GM19035 (cell line): Measurements from ENCODE around the gene PEAK1.
A peak's percentile ranks its signal among the peaks of the same experiment; 100 is the strongest.
"Not testable (repeated sequence)": the region's sequence is repeated elsewhere in the genome, so short reads cannot be mapped to it uniquely, and the experiment has no call there.

Source experiments
- ATAC-seq: cut with Tn5 transposase; IDR thresholded peaks from one replicate; pipeline ENCODE4 v1.9.1; 2021; ENCODE audit not compliant: unreplicated experiment

PEAK1 gene

GRCh38 chr15:77426871-77427270 is 7.0 kb upstream of the PEAK1 start:
- no peak for ATAC-seq

GRCh38 chr15:77426377-77426776 is 6.5 kb upstream of the PEAK1 start:
- ATAC-seq: no peak

- ATAC-seq: no peak
Measured at GRCh38 chr15:77425104-77425503, 5.2 kb upstream of the PEAK1 start.

DNA sequence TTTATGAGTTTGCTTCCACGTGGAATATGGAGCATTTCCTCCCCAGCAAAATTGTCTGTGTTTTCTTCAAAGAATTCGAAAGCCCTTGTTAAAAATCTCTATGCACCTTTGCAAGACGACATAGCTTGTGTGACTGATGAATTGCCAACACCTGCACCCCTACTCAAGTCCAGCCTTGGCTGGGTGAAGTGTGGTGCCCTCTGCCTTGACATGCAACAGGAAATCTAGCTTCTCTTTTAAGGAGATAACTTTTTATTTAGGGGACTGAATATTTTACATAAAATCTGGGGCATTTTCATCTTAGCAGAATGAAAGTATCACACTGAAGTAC is 1.4 kb upstream of the PEAK1 start:
- no peak for ATAC-seq

GRCh38 chr15:77420610-77421369 is 886 bp upstream of the PEAK1 start, which contains the start of gene HMG20A:
HMG20A (plus strand) TSS chr15:77420888; CDS start chr15:77458408, 37,520 bp downstream.
- peak; percentile 54 for ATAC-seq

- no peak for ATAC-seq
Measured at GRCh38 chr15:77418966-77419835, 703 bp downstream of the PEAK1 start.

GRCh38 chr15:77418391-77418965 is 1.4 kb downstream of the PEAK1 start:
- ATAC-seq: no peak

GRCh38 chr15:77417602-77418001 is 2.3 kb downstream of the PEAK1 start:
- ATAC-seq: no peak

DNA sequence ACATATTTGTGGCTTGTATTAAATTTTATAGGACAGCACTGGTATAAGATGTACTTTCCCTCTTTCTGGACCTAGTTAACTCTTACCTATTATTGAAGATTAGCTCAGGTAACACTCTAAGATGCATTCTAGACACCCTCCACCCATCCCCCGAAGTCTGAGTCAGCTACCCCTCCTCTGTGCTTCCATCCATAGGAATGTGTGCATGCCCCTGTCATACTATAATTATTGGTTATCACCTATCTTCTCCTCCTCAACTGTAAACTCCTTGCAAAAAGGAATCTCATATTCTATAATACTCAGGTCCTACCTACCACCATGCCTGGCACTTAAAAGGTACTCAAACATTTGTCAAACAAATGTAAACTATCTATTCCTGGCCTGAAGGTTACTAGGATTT is 3.0 kb downstream of the PEAK1 start:
- ATAC-seq: no peak

DNA sequence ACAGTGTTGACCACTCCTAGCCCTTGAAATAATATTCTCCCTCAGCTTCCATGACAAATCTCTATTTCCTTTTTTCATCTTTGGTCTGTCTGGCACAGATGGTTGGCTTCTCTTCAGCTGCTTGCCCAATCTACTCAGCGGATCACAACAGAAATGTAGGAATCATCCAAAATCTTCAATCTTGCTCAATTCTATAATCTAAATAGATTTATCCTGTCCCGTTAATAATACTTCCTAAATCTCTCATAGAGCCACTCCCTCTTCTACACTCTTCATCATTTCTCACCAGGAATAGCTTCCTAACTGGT is 3.8 kb downstream of the PEAK1 start:
- no peak for ATAC-seq

DNA sequence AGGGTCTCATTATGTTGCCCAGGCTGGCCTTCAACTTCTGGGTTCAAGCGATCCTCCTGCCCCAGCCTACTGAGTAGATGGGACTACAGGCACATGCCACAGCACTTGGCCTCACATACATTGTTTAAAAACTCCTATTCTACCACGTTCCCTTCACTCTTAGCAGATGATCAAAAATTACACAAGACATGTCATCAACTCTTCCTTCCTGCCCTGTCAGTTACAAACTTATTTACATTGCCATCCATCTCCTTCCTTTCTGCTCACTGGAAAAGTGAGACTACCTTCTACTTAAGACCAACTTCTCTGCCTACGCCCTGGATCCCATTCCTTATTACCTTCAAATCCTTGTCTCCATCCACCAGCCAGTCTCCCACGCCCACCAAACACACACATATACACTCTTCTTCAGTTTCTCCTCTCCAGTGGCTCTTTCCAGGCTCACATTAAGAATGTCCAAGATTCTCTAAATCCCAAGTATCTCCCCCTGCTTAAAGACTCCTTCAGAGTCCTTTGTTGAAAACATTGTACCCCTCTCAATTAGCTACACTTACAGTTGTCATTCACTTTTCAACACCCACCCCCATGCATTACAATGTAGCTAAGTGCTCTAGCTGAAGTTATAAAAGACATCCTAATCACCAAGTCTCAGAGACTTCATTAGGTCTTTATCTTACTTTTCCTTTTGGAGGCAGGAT is 4.3 kb downstream of the PEAK1 start:
- no peak for ATAC-seq

- ATAC-seq: no peak
Measured at GRCh38 chr15:77414789-77415442, 5.0 kb downstream of the PEAK1 start.

GRCh38 chr15:77413699-77414349 is 6.1 kb downstream of the PEAK1 start:
- ATAC-seq: no peak

DNA sequence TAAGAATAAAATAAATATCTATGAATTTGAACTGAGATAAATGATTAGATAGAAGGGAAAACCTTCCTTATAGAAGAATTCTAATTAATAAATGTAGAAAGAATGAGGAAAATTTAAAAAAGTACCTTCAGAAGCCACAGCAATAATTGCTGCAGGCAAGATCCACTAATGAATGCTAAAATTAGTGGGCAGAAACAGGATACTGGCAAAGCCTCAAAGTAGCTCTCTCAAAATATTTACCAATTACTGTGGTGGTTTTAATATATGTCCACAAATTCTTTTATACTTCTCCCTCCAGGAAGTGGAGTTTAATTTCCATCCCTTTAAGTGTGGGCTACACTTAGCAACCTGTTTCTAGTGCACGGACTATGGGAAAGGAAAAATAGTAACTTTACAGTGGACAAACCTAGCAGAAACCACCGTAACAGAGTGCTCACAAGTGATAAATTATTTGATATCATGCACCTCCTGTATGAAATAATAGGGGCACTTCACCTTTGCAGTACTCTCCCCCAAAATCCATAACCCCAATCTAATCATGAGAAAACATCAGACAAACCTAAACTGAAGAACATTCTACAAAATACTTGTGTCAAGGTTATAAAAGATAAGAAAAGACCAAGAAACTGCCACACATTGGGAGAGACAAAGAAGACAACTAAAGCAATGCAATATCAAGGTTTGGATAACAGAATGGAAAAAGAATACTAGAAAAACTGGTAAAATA is 6.8 kb downstream of the PEAK1 start:
- ATAC-seq: no peak

- ATAC-seq: no peak
Measured at GRCh38 chr15:77411619-77411976, 8.3 kb downstream of the PEAK1 start.

DNA sequence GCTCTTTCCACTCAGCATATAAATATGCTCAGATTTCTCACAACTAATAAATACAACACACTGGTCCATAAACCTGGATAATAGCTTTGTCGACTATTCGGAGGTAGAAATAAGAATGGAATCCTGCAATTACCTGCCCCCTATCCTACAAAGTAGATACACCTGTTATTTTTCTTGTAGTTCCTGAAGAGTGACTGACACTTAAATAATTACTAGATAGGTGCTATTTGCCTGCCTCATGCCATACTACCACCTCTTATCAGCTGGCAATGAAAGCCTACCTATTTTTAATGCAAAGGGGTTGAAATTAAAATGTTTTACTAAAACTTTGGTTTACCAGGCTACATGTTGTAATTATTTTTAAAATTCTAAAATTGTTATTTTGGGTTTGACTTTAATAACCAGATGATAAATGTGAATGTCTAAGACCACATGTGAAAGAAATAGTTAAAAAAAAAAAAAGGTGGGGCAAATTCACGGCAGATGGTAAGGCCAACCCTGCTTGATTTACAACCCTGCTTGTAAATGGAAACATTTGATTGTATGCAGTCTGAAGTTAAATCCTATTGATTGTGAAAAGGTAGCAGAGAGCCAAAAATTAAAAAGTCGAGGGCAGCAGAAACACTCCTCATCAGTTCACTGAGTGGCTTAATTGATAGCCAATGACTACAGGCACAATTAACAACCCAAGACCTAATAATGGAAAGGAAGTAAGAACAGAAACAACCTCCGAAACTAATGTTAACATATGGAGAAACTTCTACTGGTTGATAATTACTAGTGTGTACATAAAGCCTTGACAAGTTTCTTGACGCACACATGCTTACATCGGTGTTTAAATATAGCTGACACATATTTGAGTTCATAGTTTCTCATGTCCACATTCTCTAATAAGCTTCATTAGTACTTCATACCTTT is 8.9 kb downstream of the PEAK1 start:
- no peak for ATAC-seq

DNA sequence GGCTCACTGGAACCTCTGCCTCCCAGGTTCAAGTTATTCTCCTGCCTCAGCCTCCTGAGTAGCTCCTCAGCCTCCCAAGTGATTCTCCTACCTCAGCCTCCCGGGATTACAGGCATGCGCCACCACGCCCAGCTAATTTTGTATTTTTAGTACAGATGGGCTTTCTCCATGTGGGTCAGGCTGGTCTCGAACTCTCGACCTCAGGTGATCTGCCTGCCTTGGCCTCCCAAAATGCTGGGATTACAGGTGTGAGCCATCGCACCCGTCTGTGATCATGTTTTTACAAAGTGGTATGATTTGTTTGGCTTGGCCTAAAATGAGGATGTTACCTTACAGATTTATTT is 9.8 kb downstream of the PEAK1 start:
- not testable (repeated sequence) for ATAC-seq

DNA sequence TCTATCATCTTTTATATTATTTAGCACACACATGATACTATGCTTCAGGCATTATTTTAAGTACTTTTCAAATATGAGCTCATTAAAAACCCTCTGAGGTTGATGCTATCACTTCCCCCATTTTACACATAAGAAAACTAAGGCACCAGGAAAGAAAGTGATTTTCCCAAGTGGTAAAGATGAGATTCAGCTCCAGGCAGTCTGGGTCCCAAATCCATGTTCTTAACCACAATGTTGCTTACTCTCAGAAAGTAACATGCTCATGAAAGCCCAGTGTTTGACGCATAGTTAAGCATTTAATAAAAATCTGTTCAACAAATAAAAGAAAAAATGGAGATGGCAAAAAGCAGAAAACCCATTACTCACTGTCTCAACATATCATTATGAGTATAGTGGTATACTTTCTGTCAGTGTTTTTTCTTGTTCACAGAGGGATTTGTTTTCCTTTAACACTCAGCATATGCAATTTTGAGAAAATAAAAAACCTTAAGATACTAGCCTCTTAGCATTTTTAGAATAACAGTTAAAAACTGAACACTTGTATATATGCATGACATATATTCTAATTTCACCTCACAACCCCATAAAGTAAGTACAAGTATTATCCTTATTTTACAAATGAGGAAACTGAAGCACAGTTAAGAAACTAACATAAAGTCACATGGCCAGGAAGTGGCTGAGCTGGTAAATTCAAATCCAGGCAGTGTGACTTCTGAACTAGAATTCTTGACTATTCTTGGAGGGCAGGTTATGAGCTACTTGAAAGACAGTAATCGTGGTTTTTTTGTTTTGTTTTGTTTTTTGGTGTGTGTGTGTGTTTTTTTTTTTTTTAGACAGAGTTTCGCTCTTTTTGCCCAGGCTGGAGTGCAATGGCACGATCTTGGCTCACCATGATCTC is 10.4 kb downstream of the PEAK1 start:
- no peak for ATAC-seq
